ENCODE data around the gene CFAP45. TPM values are rescaled to one million over a fixed set of nuclear protein-coding genes. Genes with fewer than 3 reads are reported as not detected.
"Not testable (repeated sequence)": the region's sequence is repeated elsewhere in the genome, so short reads cannot be mapped to it uniquely, and the experiment has no call there.

CFAP45 gene
- total and polyA plus RNA-seq, 3 experiments from 2014 or later = 0.18 to 1.2 (median 0.75) TPM

DNA sequence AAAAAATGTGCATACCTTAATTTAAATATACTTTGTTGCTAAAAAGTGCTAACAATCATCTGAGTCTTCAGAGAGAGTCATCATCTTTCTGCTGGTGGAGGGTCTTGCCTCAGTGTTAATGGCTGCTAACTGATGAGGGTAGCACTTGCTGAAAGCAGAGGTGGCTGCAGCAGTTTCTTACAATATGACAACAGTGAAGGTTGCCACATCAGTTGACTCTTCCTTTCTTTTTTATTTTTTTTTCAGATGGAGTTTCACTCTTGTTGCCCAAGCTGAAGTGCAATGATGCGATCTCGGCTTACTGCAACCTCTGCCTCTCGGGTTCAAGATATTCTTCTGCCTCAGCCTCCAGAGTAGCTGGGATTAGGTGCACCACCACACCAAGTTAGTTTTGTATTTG lies 2.6 kb upstream of the CFAP45 start:
- Mint-ChIP-seq H3K4me1 (peaks cover 0 to 13% (median 8%) of the 10 kb centered on the region in 3 donors), H3K27me3 (no peaks in the 10 kb centered on the region), H3K36me3 (peaks cover 0 to 8% (median 0%) of the 10 kb centered on the region in 3 donors), H3K27ac (no peak overlapping the region), H3K9me3 (no peaks in the 10 kb centered on the region), H3K4me3 (no peak overlapping the region)
- no peak overlapping the region for H3K4me3 ChIP-seq (ENCODE audit: low read length)
- H3K36me3 ChIP-seq (ENCODE audit: insufficient read depth, low read length) = no peaks in the 10 kb centered on the region
- H3K27ac ChIP-seq (ENCODE audit: low read depth, low read length) = no peak overlapping the region
- no peak for DNase-seq
- H3K4me1 ChIP-seq (ENCODE audit: insufficient read depth, low read length) = no peaks in the 10 kb centered on the region
- CTCF ChIA-PET = no interaction called here
- H3K9me3 ChIP-seq (ENCODE audit: low read length) = no peaks in the 10 kb centered on the region
- no peaks in the 10 kb centered on the region for H3K27me3 ChIP-seq (ENCODE audit: insufficient read depth, low read length, poor library complexity, severe bottlenecking)
- POLR2A ChIA-PET = no interaction called here

DNA sequence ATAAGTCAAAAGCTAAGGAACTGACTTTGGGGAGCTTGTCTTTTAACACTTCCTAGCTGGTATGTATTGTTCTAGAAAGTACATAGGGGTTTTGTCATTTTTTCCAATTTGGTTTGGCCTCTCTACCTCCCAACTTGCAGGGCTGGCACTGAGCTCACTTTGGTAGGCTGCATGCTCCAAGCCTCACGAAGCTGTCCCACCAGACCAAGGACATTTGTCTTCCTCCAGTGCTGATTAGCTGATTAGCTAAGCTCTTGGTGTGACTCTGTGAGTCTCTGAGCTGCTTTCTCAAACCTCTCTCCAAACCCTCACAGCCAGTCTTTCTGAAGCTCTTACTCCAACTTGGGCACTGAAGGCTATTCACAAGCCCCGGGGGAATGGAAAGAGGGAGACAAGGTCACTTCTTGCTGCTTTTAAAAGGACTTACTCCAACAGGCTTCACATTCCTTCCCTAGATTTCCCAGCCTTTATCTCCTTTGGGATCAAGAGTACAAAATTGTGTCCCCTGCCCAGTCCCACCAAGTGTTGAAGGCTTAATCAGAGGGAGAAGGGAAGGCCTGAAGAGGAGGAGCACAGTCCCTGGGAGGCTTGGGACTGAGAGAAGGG lies 893 bp upstream of the CFAP45 start:
- no peaks in the 10 kb centered on the region for H3K9me3 Mint-ChIP-seq
- CTCF ChIA-PET = interaction anchor here (1.2 to 1.8 kb wide), 2 partner anchors 8 to 10 kb away, joined by 4 to 5 read pairs; no protein-coding TSS in a partner anchor
- peaks cover 0 to 2% (median 0%) of the 10 kb centered on the region in 3 donors for H3K4me1 Mint-ChIP-seq
- no peak for DNase-seq
- Histone ChIP-seq H3K4me1 (ENCODE audit: insufficient read depth, low read length) (no peaks in the 10 kb centered on the region), H3K27me3 (ENCODE audit: insufficient read depth, low read length, poor library complexity, severe bottlenecking) (no peaks in the 10 kb centered on the region), H3K9me3 (ENCODE audit: low read length) (no peaks in the 10 kb centered on the region), H3K36me3 (ENCODE audit: insufficient read depth, low read length) (no peaks in the 10 kb centered on the region), H3K4me3 (ENCODE audit: low read length) (no peak overlapping the region), H3K27ac (ENCODE audit: low read depth, low read length) (no peak overlapping the region)
- H3K36me3 Mint-ChIP-seq = peaks cover 0 to 8% (median 0%) of the 10 kb centered on the region in 3 donors
- H3K27ac Mint-ChIP-seq = peak overlapping the region in 1 of 8 donors; percentile 30
- no peaks in the 10 kb centered on the region for H3K27me3 Mint-ChIP-seq
- H3K4me3 Mint-ChIP-seq = no peak overlapping the region
- POLR2A ChIA-PET = no interaction called here

DNA sequence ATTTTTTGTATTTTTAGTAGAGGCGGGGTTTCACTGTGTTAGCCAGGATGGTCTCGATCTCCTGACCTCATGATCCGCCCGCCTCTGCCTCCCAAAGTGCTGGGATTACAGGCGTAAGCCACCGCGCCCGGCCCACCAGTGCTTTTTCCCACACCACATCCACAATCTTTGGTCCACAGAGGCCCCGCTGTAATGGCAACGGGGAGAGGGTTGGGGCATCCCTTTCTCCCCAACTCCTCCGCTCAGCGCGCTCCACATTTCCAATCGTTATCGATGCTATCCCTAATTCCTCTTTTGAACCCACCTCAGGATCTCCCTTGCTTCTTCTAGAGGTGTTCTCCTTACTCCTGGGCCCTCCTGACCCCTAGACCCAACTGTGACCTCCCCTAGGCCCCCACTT lies 331 bp downstream of the CFAP45 start:
- H3K27me3 Mint-ChIP-seq; H3K27ac ChIP-seq (ENCODE audit: low read depth, low read length); H3K4me1 Mint-ChIP-seq; H3K9me3 Mint-ChIP-seq; H3K4me3 Mint-ChIP-seq; H3K9me3 ChIP-seq (ENCODE audit: low read length); H3K27me3 ChIP-seq (ENCODE audit: insufficient read depth, low read length, poor library complexity, severe bottlenecking); H3K4me3 ChIP-seq (ENCODE audit: low read length); H3K4me1 ChIP-seq (ENCODE audit: insufficient read depth, low read length); DNase-seq; CTCF ChIA-PET; H3K36me3 ChIP-seq (ENCODE audit: insufficient read depth, low read length); H3K36me3 Mint-ChIP-seq: not testable (repeated sequence)
- peak overlapping the region in 3 of 8 donors; percentile 33 to 96 (median 60) for H3K27ac Mint-ChIP-seq
- POLR2A ChIA-PET = interaction anchor here (0.6 kb wide), 1 partner anchor 40 kb away, joined by 3 read pairs; no protein-coding TSS in a partner anchor

- peaks cover 0 to 2% (median 0%) of the 10 kb centered on the region in 3 donors for H3K4me1 Mint-ChIP-seq
- no peaks in the 10 kb centered on the region for H3K27me3 Mint-ChIP-seq
- H3K27ac Mint-ChIP-seq = peak overlapping the region in 2 of 8 donors; percentile 3 to 11
- no peak overlapping the region for H3K4me3 Mint-ChIP-seq
- no peaks in the 10 kb centered on the region for H3K9me3 Mint-ChIP-seq
- no peak overlapping the region for H3K27ac ChIP-seq (ENCODE audit: low read depth, low read length)
- peaks cover 0 to 3% (median 0%) of the 10 kb centered on the region in 3 donors for H3K36me3 Mint-ChIP-seq
- DNase-seq = no peak
- no peaks in the 10 kb centered on the region for H3K36me3 ChIP-seq (ENCODE audit: insufficient read depth, low read length)
- no peaks in the 10 kb centered on the region for H3K4me1 ChIP-seq (ENCODE audit: insufficient read depth, low read length)
- ChIA-PET POLR2A (no interaction called here), CTCF (no interaction called here)
- no peaks in the 10 kb centered on the region for H3K9me3 ChIP-seq (ENCODE audit: low read length)
- H3K4me3 ChIP-seq (ENCODE audit: low read length) = no peak overlapping the region
- no peaks in the 10 kb centered on the region for H3K27me3 ChIP-seq (ENCODE audit: insufficient read depth, low read length, poor library complexity, severe bottlenecking)
Measured at GRCh38 chr1:159898527-159898926, 1.4 kb downstream of the CFAP45 start.

DNA sequence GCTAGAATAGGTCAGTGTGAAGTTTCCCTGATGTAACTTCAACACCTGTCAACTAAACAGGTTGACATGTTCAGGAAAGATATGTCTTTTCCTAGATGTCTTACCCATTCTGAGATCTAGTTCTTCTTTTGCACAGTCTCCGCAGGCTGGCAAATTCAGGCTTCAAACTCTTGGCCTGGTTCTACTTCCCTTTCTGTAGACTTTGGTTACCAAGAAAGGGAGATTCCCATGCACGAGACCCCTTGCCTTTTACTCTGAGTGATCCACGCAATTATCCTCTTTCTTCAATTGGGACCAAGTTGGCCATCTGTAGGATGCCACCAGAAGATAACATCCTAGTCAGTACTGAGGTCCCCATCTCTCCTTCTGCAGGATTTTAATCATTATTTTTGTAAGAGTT lies 2.0 kb downstream of the CFAP45 start:
- Mint-ChIP-seq H3K27ac (peak overlapping the region in 1 of 8 donors; percentile 11), H3K9me3 (no peaks in the 10 kb centered on the region), H3K4me3 (no peak overlapping the region), H3K4me1 (peaks cover 0 to 2% (median 0%) of the 10 kb centered on the region in 3 donors), H3K36me3 (no peaks in the 10 kb centered on the region), H3K27me3 (no peaks in the 10 kb centered on the region)
- Histone ChIP-seq H3K27me3 (ENCODE audit: insufficient read depth, low read length, poor library complexity, severe bottlenecking) (no peaks in the 10 kb centered on the region), H3K4me3 (ENCODE audit: low read length) (no peak overlapping the region), H3K4me1 (ENCODE audit: insufficient read depth, low read length) (no peaks in the 10 kb centered on the region), H3K27ac (ENCODE audit: low read depth, low read length) (no peak overlapping the region), H3K9me3 (ENCODE audit: low read length) (no peaks in the 10 kb centered on the region), H3K36me3 (ENCODE audit: insufficient read depth, low read length) (no peaks in the 10 kb centered on the region)
- POLR2A ChIA-PET = no interaction called here
- CTCF ChIA-PET = no interaction called here
- no peak for DNase-seq

DNA sequence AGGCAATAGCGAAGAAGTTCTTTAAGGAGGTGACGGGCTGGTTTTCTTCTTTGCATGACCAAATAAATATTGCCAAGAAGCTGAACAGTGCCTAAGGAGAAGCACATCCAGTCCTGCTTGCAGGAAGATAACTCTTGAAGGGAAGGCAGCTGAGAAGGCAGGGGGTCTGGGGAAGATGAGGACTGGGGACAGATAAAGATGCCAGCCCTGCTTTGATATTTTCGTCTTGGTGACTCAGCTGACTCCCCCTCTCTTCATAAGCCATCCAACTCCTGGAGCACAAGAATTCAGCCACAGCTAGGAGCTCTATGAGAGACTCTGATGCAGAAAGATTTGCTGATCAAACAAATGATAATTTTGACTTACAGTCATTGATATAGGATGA lies 3.4 kb downstream of the CFAP45 start:
- no peaks in the 10 kb centered on the region for H3K27me3 Mint-ChIP-seq
- H3K27ac Mint-ChIP-seq = no peak overlapping the region
- peaks cover 2 to 5% (median 3%) of the 10 kb centered on the region in 3 donors for H3K4me1 Mint-ChIP-seq
- DNase-seq = no peak
- H3K36me3 Mint-ChIP-seq = peaks cover 0 to 3% (median 0%) of the 10 kb centered on the region in 3 donors
- no peak overlapping the region for H3K4me3 ChIP-seq (ENCODE audit: low read length)
- no peaks in the 10 kb centered on the region for H3K27me3 ChIP-seq (ENCODE audit: insufficient read depth, low read length, poor library complexity, severe bottlenecking)
- no peaks in the 10 kb centered on the region for H3K9me3 ChIP-seq (ENCODE audit: low read length)
- H3K9me3 Mint-ChIP-seq = no peaks in the 10 kb centered on the region
- no peak overlapping the region for H3K27ac ChIP-seq (ENCODE audit: low read depth, low read length)
- H3K36me3 ChIP-seq (ENCODE audit: insufficient read depth, low read length) = no peaks in the 10 kb centered on the region
- POLR2A ChIA-PET = no interaction called here
- H3K4me1 ChIP-seq (ENCODE audit: insufficient read depth, low read length) = no peaks in the 10 kb centered on the region
- CTCF ChIA-PET = interaction anchor here (1.0 to 13.4 kb wide), 2 partner anchors 11 to 98 kb away, joined by 3 to 316 read pairs; partner anchors contain the start of gene FCRL6
- no peak overlapping the region for H3K4me3 Mint-ChIP-seq

- no peaks in the 10 kb centered on the region for H3K9me3 ChIP-seq (ENCODE audit: low read length)
- Mint-ChIP-seq H3K4me3 (no peak overlapping the region), H3K4me1 (peaks cover 7 to 10% (median 9%) of the 10 kb centered on the region in 3 donors), H3K27ac (no peak overlapping the region), H3K36me3 (peaks cover 0 to 5% (median 0%) of the 10 kb centered on the region in 3 donors), H3K27me3 (no peaks in the 10 kb centered on the region), H3K9me3 (no peaks in the 10 kb centered on the region)
- no peaks in the 10 kb centered on the region for H3K4me1 ChIP-seq (ENCODE audit: insufficient read depth, low read length)
- no peak overlapping the region for H3K4me3 ChIP-seq (ENCODE audit: low read length)
- no peak overlapping the region for H3K27ac ChIP-seq (ENCODE audit: low read depth, low read length)
- CTCF ChIA-PET = interaction anchor here (1.0 to 13.4 kb wide), 3 partner anchors 12 to 97 kb away, joined by 3 to 316 read pairs (median 4); partner anchors contain the start of gene FCRL6
- POLR2A ChIA-PET = interaction anchor here (1.0 kb wide), 1 partner anchor 28 kb away, joined by 3 read pairs; no protein-coding TSS in a partner anchor
- DNase-seq = no peak
- H3K27me3 ChIP-seq (ENCODE audit: insufficient read depth, low read length, poor library complexity, severe bottlenecking) = no peaks in the 10 kb centered on the region
- no peaks in the 10 kb centered on the region for H3K36me3 ChIP-seq (ENCODE audit: insufficient read depth, low read length)
Measured at GRCh38 chr1:159895836-159896545, 4.0 kb downstream of the CFAP45 start.

DNA sequence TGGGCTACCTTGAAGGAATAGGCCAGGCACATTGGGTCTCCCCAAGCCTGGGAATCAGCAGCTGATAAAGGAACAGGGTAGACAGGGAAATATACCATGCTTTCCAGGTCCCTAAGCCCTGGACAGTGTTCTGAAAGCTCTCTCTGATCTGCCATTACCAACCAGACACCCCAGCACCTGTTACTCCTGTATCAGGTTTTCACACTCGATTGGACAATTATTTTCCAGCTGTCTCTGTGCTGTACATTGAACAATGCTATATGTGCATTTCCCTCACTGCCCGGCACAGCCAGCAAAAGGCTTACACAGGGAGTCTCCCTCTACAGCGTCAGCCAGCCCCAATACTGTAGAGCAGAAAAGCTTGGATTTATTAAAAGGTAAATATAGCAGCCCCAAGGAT lies 4.7 kb downstream of the CFAP45 start:
- Histone ChIP-seq H3K36me3 (ENCODE audit: insufficient read depth, low read length) (no peaks in the 10 kb centered on the region), H3K27me3 (ENCODE audit: insufficient read depth, low read length, poor library complexity, severe bottlenecking) (no peaks in the 10 kb centered on the region), H3K4me1 (ENCODE audit: insufficient read depth, low read length) (peaks cover 2% of the 10 kb centered on the region), H3K27ac (ENCODE audit: low read depth, low read length) (no peak overlapping the region), H3K4me3 (ENCODE audit: low read length) (no peak overlapping the region), H3K9me3 (ENCODE audit: low read length) (no peaks in the 10 kb centered on the region)
- ChIA-PET POLR2A (interaction anchor here (1.0 kb wide), 1 partner anchor 29 kb away, joined by 3 read pairs; no protein-coding TSS in a partner anchor), CTCF (interaction anchor here (0.6 to 13.4 kb wide), 4 partner anchors 13 to 113 kb away, joined by 3 to 316 read pairs (median 35); partner anchors contain the start of genes DUSP23 and FCRL6)
- Mint-ChIP-seq H3K36me3 (peaks cover 0 to 5% (median 0%) of the 10 kb centered on the region in 3 donors), H3K4me3 (no peak overlapping the region), H3K9me3 (no peaks in the 10 kb centered on the region), H3K27me3 (no peaks in the 10 kb centered on the region), H3K27ac (no peak overlapping the region), H3K4me1 (peaks cover 8 to 11% (median 10%) of the 10 kb centered on the region in 3 donors)
- DNase-seq = no peak
